MM.1S (cell line): ENCODE measurements around the gene ERCC1.
A peak's percentile ranks its signal among the peaks of the same experiment; 100 is the strongest.

Source experiments
- DNase-seq: peaks from one replicate; pipeline ENCODE4 v3.0.0-alpha.2; 2015
- H2AFZ ChIP-seq: fragments of 300-600 bp; sonication (generic); 2 replicates; pipeline ENCODE4 v1.6.0; 2016; ENCODE audit warnings: antibody characterized with exemption, low read length
- H3F3A ChIP-seq: fragments of 300-600 bp; sonication (generic); 2 replicates; pipeline ENCODE4 v1.6.1; 2016; ENCODE audit warnings: mild to moderate bottlenecking, antibody characterized with exemption, low read length, moderate library complexity, mixed read lengths; ENCODE audit not compliant: insufficient read depth
- H3K27ac ChIP-seq: fragments of 300-600 bp; sonication (generic); 2 replicates; pipeline ENCODE4 v1.5.1; 2016; ENCODE audit warnings: mild to moderate bottlenecking, low read length
- H3K27me3 ChIP-seq: fragments of 300-600 bp; sonication (generic); replicated peaks from 2 replicates; pipeline ENCODE4 v1.6.0; 2016; ENCODE audit warnings: low read length; ENCODE audit not compliant: insufficient read depth
- H3K36me3 ChIP-seq: fragments of 300-600 bp; sonication (generic); replicated peaks from 2 replicates; pipeline ENCODE4 v1.6.1; 2016; ENCODE audit warnings: mild to moderate bottlenecking, low read length, mixed read lengths; ENCODE audit not compliant: insufficient read depth
- H3K4me1 ChIP-seq: fragments of 300-600 bp; sonication (generic); 2 replicates; pipeline ENCODE4 v1.6.1; 2016; ENCODE audit warnings: low read length, mixed read lengths
- H3K4me2 ChIP-seq: fragments of 300-600 bp; sonication (generic); 2 replicates; pipeline ENCODE4 v1.6.0; 2016; ENCODE audit warnings: low read depth, low read length
- H3K4me3 ChIP-seq: fragments of 300-600 bp; sonication (generic); 2 replicates; pipeline ENCODE4 v1.5.1; 2016; ENCODE audit warnings: low read length, mixed read lengths
- H3K79me2 ChIP-seq: fragments of 300-600 bp; sonication (generic); 2 replicates; pipeline ENCODE4 v1.6.1; 2016; ENCODE audit warnings: mixed run types, low read length, mixed read lengths
- H3K9ac ChIP-seq: fragments of 300-600 bp; sonication (generic); 2 replicates; pipeline ENCODE4 v1.6.1; 2016; ENCODE audit warnings: low read length, mixed read lengths
- H3K9me2 ChIP-seq: fragments of 300-600 bp; sonication (generic); replicated peaks from 2 replicates; pipeline ENCODE4 v1.6.1; 2016; ENCODE audit warnings: mild to moderate bottlenecking, low read length, mixed read lengths; ENCODE audit not compliant: insufficient read depth
- H3K9me3 ChIP-seq: fragments of 300-600 bp; sonication (generic); replicated peaks from 2 replicates; pipeline ENCODE4 v1.6.1; 2016; ENCODE audit warnings: mild to moderate bottlenecking, low read length, mixed read lengths; ENCODE audit not compliant: insufficient read depth
- H4K20me1 ChIP-seq: fragments of 300-600 bp; sonication (generic); 2 replicates; pipeline ENCODE4 v1.6.1; 2016; ENCODE audit warnings: mild to moderate bottlenecking, low read length, moderate library complexity, mixed read lengths; ENCODE audit not compliant: insufficient read depth
- EZH2 ChIP-seq: fragments of 300-600 bp; sonication (generic); optimal IDR thresholded peaks from 2 replicates; pipeline ENCODE3; 2017; ENCODE audit warnings: low read depth, mild to moderate bottlenecking, antibody characterized with exemption, low read length, mixed read lengths
- EZH2phosphoT487 ChIP-seq: fragments of 300-600 bp; sonication (generic); IDR thresholded peaks from 2 replicates; pipeline ENCODE4 v1.6.1; 2018; ENCODE audit warnings: antibody characterized with exemption, low read length
- TF ChIP-seq, protein P1 (sequence below): fragments of 300-600 bp; sonication (generic); IDR thresholded peaks from 2 replicates; pipeline ENCODE4 v1.5.1; 2016; ENCODE audit warnings: antibody characterized with exemption, low read length, mixed read lengths

The ERCC1 gene

GRCh38 chr19:45468159-45468651, 44.5 kb upstream of the ERCC1 start:
- TF ChIP-seq EZH2 (no peak), EZH2phosphoT487 (no peak)
- TF ChIP-seq, protein P1, sequence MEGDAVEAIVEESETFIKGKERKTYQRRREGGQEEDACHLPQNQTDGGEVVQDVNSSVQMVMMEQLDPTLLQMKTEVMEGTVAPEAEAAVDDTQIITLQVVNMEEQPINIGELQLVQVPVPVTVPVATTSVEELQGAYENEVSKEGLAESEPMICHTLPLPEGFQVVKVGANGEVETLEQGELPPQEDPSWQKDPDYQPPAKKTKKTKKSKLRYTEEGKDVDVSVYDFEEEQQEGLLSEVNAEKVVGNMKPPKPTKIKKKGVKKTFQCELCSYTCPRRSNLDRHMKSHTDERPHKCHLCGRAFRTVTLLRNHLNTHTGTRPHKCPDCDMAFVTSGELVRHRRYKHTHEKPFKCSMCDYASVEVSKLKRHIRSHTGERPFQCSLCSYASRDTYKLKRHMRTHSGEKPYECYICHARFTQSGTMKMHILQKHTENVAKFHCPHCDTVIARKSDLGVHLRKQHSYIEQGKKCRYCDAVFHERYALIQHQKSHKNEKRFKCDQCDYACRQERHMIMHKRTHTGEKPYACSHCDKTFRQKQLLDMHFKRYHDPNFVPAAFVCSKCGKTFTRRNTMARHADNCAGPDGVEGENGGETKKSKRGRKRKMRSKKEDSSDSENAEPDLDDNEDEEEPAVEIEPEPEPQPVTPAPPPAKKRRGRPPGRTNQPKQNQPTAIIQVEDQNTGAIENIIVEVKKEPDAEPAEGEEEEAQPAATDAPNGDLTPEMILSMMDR: no peak; the same call in 1 of the 2 replicates
- Histone ChIP-seq H3F3A (peaks cover 14% of the 10 kb centered on the region; the same call in 1 of the 2 replicates), H3K27ac (peak overlapping the region; percentile 82; the same call in 1 of the 2 replicates), H3K4me3 (peak overlapping the region; percentile 83), H3K4me1 (no peaks in the 10 kb centered on the region), H2AFZ (peak overlapping the region; percentile 37; the same call in 1 of the 2 replicates), H4K20me1 (no peaks in the 10 kb centered on the region), H3K27me3 (peaks cover 6% of the 10 kb centered on the region), H3K9me3 (no peaks in the 10 kb centered on the region), H3K79me2 (no peaks in the 10 kb centered on the region), H3K9me2 (no peaks in the 10 kb centered on the region), H3K4me2 (peak overlapping the region; percentile 90), H3K36me3 (no peaks in the 10 kb centered on the region), H3K9ac (peak overlapping the region; percentile 90)
- no peak for DNase-seq

- peaks cover 14% of the 10 kb centered on the region; the same call in 1 of the 2 replicates for H3F3A ChIP-seq
- peaks cover 6% of the 10 kb centered on the region for H3K27me3 ChIP-seq
- peak; percentile 96 for DNase-seq
- TF ChIP-seq EZH2phosphoT487 (no peak), EZH2 (no peak)
- TF ChIP-seq, protein P1: no peak
- H3K36me3 ChIP-seq: no peaks in the 10 kb centered on the region
- no peaks in the 10 kb centered on the region for H4K20me1 ChIP-seq
- no peaks in the 10 kb centered on the region for H3K4me1 ChIP-seq
- H3K9me2 ChIP-seq: no peaks in the 10 kb centered on the region
- H3K4me3 ChIP-seq: peak within 1 kb of the TSS; percentile 83
- peak within 1 kb of the TSS; percentile 77 for H2AFZ ChIP-seq
- H3K9ac ChIP-seq: peak within 1 kb of the TSS; percentile 90
- H3K79me2 ChIP-seq: no peaks in the 10 kb centered on the region
- H3K4me2 ChIP-seq: peak within 1 kb of the TSS; percentile 90
- H3K9me3 ChIP-seq: no peaks in the 10 kb centered on the region
- H3K27ac ChIP-seq: peak within 1 kb of the TSS; percentile 82; the same call in 1 of the 2 replicates
These were observed 43.9 kb upstream of the ERCC1 start, which contains the start of gene FOSB for GRCh38 chr19:45467456-45468158. Gene FOSB (plus strand): TSS chr19:45467996. CDS start chr19:45468587, 591 bp downstream.

DNA sequence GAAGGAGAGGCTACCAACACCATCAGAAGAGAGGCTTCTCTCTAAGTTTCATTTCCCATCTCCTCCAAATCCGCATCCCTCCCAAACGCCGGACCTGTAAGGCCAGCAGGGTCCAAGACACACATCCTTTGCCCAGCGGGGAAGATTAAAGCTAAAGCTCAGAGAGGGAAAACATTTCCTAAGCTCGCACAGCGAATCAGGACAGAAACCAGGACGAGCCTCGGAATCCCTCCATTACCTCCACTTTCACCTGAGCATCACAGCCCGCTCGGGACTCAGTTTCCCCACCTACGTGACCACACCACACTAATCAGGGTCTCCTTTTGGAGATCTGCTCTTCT, 43.4 kb upstream of the ERCC1 start:
- Histone ChIP-seq H3K9ac (peak overlapping the region; percentile 90), H4K20me1 (no peaks in the 10 kb centered on the region), H3K27me3 (peaks cover 6% of the 10 kb centered on the region), H3K79me2 (no peaks in the 10 kb centered on the region), H3K4me3 (peak overlapping the region; percentile 83), H3K27ac (peak overlapping the region; percentile 82; the same call in 1 of the 2 replicates), H3K4me2 (peak overlapping the region; percentile 90), H3F3A (peaks cover 14% of the 10 kb centered on the region; the same call in 1 of the 2 replicates), H3K9me2 (no peaks in the 10 kb centered on the region), H3K9me3 (no peaks in the 10 kb centered on the region), H3K36me3 (no peaks in the 10 kb centered on the region), H2AFZ (peak overlapping the region; percentile 77), H3K4me1 (no peaks in the 10 kb centered on the region)
- TF ChIP-seq, protein P1: no peak
- TF ChIP-seq EZH2phosphoT487 (no peak), EZH2 (no peak)
- no peak for DNase-seq
